A673 (cell line): ENCODE data around the gene PLCL1.

Source experiments
- CTCF ChIP-seq: fragments of 300-800, 200-600 bp; sonication (generic); conservative IDR thresholded peaks from 2 replicates; pipeline ENCODE4 v1.5.1; 2017; ENCODE audit warnings: low read depth, mild to moderate bottlenecking, antibody characterized with exemption, low read length, moderate library complexity, mixed read lengths
- EZH2 ChIP-seq: fragments of 200-600 bp; sonication (generic); IDR thresholded peaks from 2 replicates; pipeline ENCODE4 v1.6.1; 2017; ENCODE audit warnings: borderline replicate concordance, low read depth, mild to moderate bottlenecking, mixed read lengths, antibody characterized with exemption, low read length; ENCODE audit not compliant: poor library complexity, severe bottlenecking

GRCh38 chr2:197795277-197795676 is 9.1 kb upstream of the PLCL1 start:
- no peak for TF ChIP-seq CTCF
- no peak for TF ChIP-seq EZH2
